Activated naive CD8-positive, alpha-beta T cell treated with anti-CD3 and anti-CD28 coated beads, Interleukin-2, amount 10 ng/mL, durations not matched to agents 7 days and 5 days (primary cell): ENCODE results near the gene ZBED6. TPM values are rescaled to one million over a fixed set of nuclear protein-coding genes. Genes with fewer than 3 reads are reported as not detected.
"Not testable (repeated sequence)": the region's sequence is repeated elsewhere in the genome, so short reads cannot be mapped to it uniquely, and the experiment has no call there.

Experiments used
- ATAC-seq: fragments of 150-1000 bp; cut with Tn5 transposase; one replicate; pipeline ENCODE4 v1.10.0; 2021; ENCODE audit warnings: low read depth, moderate library complexity
- POLR2A ChIA-PET: fragments of 350-600 bp; sonication (Branson Sonifier 250); formaldehyde crosslinking; loops from one replicate; lab custom pipeline; 2021; ENCODE audit warnings: antibody characterized with exemption; lab: Charles Lee
- DNase-seq: peaks from one replicate; pipeline ENCODE4 v3.0.0; 2021
- H3K27ac Mint-ChIP-seq: one replicate; pipeline ENCODE4 v1.8.0; 2022; ENCODE audit warnings: mild to moderate bottlenecking, mixed read lengths
- H3K27me3 Mint-ChIP-seq: one replicate; pipeline ENCODE4 v1.8.0; 2022; ENCODE audit warnings: mild to moderate bottlenecking, moderate library complexity, mixed read lengths
- H3K36me3 Mint-ChIP-seq: one replicate; pipeline ENCODE4 v1.8.0; 2021; ENCODE audit warnings: mild to moderate bottlenecking, mixed read lengths
- H3K4me1 Mint-ChIP-seq: one replicate; pipeline ENCODE4 v1.8.0; 2021; ENCODE audit warnings: mixed read lengths
- H3K4me3 Mint-ChIP-seq: one replicate; pipeline ENCODE4 v1.8.0; 2022; ENCODE audit warnings: mild to moderate bottlenecking, moderate library complexity, mixed read lengths
- H3K9me3 Mint-ChIP-seq: one replicate; pipeline ENCODE4 v1.8.0; 2021; ENCODE audit warnings: mixed read lengths
- total RNA-seq, 2 experiments: library from RNA; stranded (reverse); gene quantifications; one replicate each; pipeline ENCODE4 v1.2.3, GENCODE V29; 2021

ZBED6 gene
- total RNA-seq, 2 experiments from 2014 or later = 20.7 to 21.8 TPM

DNA sequence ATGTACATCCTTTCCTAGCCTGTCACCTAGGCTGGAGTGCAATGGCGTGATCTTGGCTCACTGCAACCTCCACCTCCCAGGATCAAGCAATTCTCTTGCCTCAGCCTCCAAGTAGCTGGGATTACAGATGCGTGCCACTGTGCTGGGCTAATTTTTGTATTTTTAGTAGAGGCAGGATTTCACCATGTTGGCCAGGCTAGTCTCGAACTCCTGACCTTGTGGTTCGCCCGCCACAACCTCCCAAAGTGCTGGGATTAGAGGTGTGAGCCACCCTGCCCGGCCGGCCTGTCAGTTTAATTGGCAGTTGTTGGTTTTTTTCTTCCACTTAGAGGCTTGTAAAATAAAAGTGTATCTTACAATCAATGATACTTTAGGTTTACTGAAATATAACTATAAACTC lies 1.9 kb upstream of the ZBED6 start:
- Mint-ChIP-seq H3K4me1 (peaks cover 26% of the 10 kb centered on the region), H3K36me3 (peaks cover 21% of the 10 kb centered on the region)
- H3K4me3 Mint-ChIP-seq, H3K27ac Mint-ChIP-seq, H3K27me3 Mint-ChIP-seq, DNase-seq, ATAC-seq, H3K9me3 Mint-ChIP-seq: not testable (repeated sequence)
- POLR2A ChIA-PET = interaction anchor here (1.4 kb wide), 1 partner anchor 28 kb away, joined by 6 read pairs; the partner anchor contains the start of gene LAX1

- Mint-ChIP-seq H3K4me3 (peak overlapping the region; percentile 99), H3K4me1 (peaks cover 35% of the 10 kb centered on the region), H3K9me3 (peaks cover 4% of the 10 kb centered on the region), H3K27ac (peak overlapping the region; percentile 98), H3K27me3 (no peaks in the 10 kb centered on the region), H3K36me3 (peaks cover 34% of the 10 kb centered on the region)
- POLR2A ChIA-PET = interaction anchor here (0.6 to 1.4 kb wide), 2 partner anchors 8 to 30 kb away, joined by 5 to 6 read pairs; partner anchors contain the start of gene LAX1
- DNase-seq (no peak), ATAC-seq (no peak)
Observed at GRCh38 chr1:203794764-203795440, 521 bp upstream of the ZBED6 start.

GRCh38 chr1:203796236-203796605 lies 798 bp downstream of the ZBED6 start:
- peaks cover 40% of the 10 kb centered on the region for H3K4me1 Mint-ChIP-seq
- POLR2A ChIA-PET = no interaction called here
- ATAC-seq (no peak), DNase-seq (no peak)
- peaks cover 4% of the 10 kb centered on the region for H3K9me3 Mint-ChIP-seq
- peaks cover 40% of the 10 kb centered on the region for H3K36me3 Mint-ChIP-seq
- H3K27me3 Mint-ChIP-seq = no peaks in the 10 kb centered on the region
- peak overlapping the region; percentile 99 for H3K4me3 Mint-ChIP-seq
- peak overlapping the region; percentile 98 for H3K27ac Mint-ChIP-seq

GRCh38 chr1:203797216-203797615 lies 1.8 kb downstream of the ZBED6 start:
- Mint-ChIP-seq H3K36me3 (peaks cover 45% of the 10 kb centered on the region), H3K4me3 (peak overlapping the region; percentile 99), H3K4me1 (peaks cover 41% of the 10 kb centered on the region), H3K9me3 (peaks cover 4% of the 10 kb centered on the region), H3K27me3 (no peaks in the 10 kb centered on the region), H3K27ac (no peak overlapping the region)
- no peak for DNase-seq
- no peak for ATAC-seq
- POLR2A ChIA-PET = no interaction called here

- Mint-ChIP-seq H3K27ac (no peak overlapping the region), H3K27me3 (no peaks in the 10 kb centered on the region), H3K9me3 (peaks cover 4% of the 10 kb centered on the region), H3K4me3 (peak overlapping the region; percentile 99), H3K36me3 (peaks cover 49% of the 10 kb centered on the region), H3K4me1 (peaks cover 43% of the 10 kb centered on the region)
- DNase-seq (no peak), ATAC-seq (no peak)
- POLR2A ChIA-PET = interaction anchor here (0.5 kb wide), 1 partner anchor 27 kb away, joined by 7 read pairs; no protein-coding TSS in a partner anchor
Observed at GRCh38 chr1:203797948-203798655, 2.7 kb downstream of the ZBED6 start.

- ATAC-seq (no peak), DNase-seq (no peak)
- Mint-ChIP-seq H3K27me3 (no peaks in the 10 kb centered on the region), H3K9me3 (peaks cover 4% of the 10 kb centered on the region), H3K4me3 (no peak overlapping the region), H3K4me1 (peaks cover 50% of the 10 kb centered on the region), H3K27ac (no peak overlapping the region), H3K36me3 (peaks cover 54% of the 10 kb centered on the region)
- POLR2A ChIA-PET = no interaction called here
Observed at GRCh38 chr1:203799157-203799556, 3.7 kb downstream of the ZBED6 start.

DNA sequence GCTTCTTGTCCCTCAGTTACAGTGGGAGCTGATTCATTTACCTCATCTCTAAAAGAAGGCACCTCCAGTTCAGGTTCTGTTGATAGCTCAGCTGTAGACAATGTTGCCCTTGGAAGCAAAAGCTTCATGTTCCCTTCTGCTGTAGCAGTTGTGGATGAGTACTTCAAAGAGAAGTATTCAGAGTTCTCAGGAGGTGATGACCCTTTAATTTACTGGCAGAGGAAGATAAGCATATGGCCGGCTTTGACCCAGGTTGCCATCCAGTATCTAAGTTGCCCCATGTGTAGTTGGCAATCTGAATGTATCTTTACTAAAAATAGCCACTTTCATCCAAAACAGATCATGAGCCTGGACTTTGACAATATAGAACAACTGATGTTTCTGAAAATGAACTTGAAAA lies 4.5 kb downstream of the ZBED6 start:
- ATAC-seq (no peak), DNase-seq (no peak)
- peaks cover 47% of the 10 kb centered on the region for H3K4me1 Mint-ChIP-seq
- peaks cover 61% of the 10 kb centered on the region for H3K36me3 Mint-ChIP-seq
- no peak overlapping the region for H3K4me3 Mint-ChIP-seq
- POLR2A ChIA-PET = no interaction called here
- peaks cover 4% of the 10 kb centered on the region for H3K9me3 Mint-ChIP-seq
- H3K27ac Mint-ChIP-seq = no peak overlapping the region
- no peaks in the 10 kb centered on the region for H3K27me3 Mint-ChIP-seq

DNA sequence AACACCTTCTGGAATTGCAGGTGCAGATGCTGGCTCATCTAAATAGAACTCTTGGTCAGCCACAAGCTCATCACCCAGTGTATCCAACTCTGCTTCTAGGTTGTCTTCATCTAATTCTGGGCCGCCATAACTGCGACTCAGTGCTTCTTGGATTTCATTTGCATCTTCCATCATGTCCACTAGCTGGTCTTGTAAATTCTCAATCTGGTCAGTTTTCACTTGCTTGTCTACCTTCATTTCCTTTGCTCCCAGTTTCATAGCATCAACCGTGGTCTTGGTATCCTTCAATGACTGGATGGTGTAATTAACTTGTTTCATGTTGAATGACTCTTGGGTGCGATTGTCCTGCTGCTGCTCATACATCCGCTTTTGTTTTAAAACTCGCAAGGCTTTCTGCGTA lies 10.3 kb downstream of the ZBED6 start:
- DNase-seq (no peak), ATAC-seq (no peak)
- no peak overlapping the region for H3K27ac Mint-ChIP-seq
- H3K4me3 Mint-ChIP-seq = no peak overlapping the region
- no peaks in the 10 kb centered on the region for H3K9me3 Mint-ChIP-seq
- POLR2A ChIA-PET = no interaction called here
- H3K4me1 Mint-ChIP-seq = peaks cover 18% of the 10 kb centered on the region
- no peaks in the 10 kb centered on the region for H3K27me3 Mint-ChIP-seq
- peaks cover 48% of the 10 kb centered on the region for H3K36me3 Mint-ChIP-seq

DNA sequence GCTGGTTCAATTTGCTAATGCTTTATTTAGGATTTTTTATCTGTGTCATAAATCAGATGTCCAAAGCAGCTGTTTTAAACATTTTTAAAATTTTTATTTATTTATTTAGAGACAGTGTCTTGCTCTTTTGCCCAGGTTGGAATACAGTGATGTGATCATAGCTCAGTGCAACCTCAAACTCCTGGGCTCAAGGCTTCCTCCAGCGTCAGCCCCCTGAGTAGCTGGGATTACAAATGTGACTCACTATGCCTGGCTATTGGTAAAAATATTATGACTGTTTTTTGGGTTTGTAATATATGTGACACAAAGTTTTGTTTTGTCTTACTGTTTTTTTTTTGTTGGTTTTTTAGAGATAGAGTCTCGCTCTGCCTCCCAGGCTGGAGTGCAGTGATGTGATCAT lies 11.8 kb downstream of the ZBED6 start:
- Mint-ChIP-seq H3K4me1 (peaks cover 22% of the 10 kb centered on the region), H3K9me3 (no peaks in the 10 kb centered on the region), H3K27me3 (no peaks in the 10 kb centered on the region), H3K4me3 (no peak overlapping the region), H3K36me3 (peaks cover 48% of the 10 kb centered on the region), H3K27ac (no peak overlapping the region)
- DNase-seq (no peak), ATAC-seq (no peak)
- POLR2A ChIA-PET = no interaction called here

- Mint-ChIP-seq H3K36me3 (peaks cover 43% of the 10 kb centered on the region), H3K9me3 (no peaks in the 10 kb centered on the region), H3K27ac (peak overlapping the region; percentile 34), H3K4me1 (peaks cover 24% of the 10 kb centered on the region), H3K4me3 (no peak overlapping the region), H3K27me3 (no peaks in the 10 kb centered on the region)
- POLR2A ChIA-PET = no interaction called here
- no peak for ATAC-seq
- no peak for DNase-seq
Observed at GRCh38 chr1:203813581-203814341, 18.3 kb downstream of the ZBED6 start.

- Mint-ChIP-seq H3K9me3 (no peaks in the 10 kb centered on the region), H3K36me3 (peaks cover 35% of the 10 kb centered on the region), H3K27me3 (no peaks in the 10 kb centered on the region), H3K4me1 (peaks cover 16% of the 10 kb centered on the region), H3K4me3 (no peak overlapping the region), H3K27ac (no peak overlapping the region)
- DNase-seq (no peak), ATAC-seq (no peak)
- POLR2A ChIA-PET = interaction anchor here (1.0 kb wide), 1 partner anchor 54 kb away, joined by 4 read pairs; the partner anchor contains the start of gene LAX1
Observed at GRCh38 chr1:203818399-203818798, 23.0 kb downstream of the ZBED6 start.

GRCh38 chr1:203823306-203823705 lies 27.9 kb downstream of the ZBED6 start:
- no peaks in the 10 kb centered on the region for H3K9me3 Mint-ChIP-seq
- no peak overlapping the region for H3K4me3 Mint-ChIP-seq
- no peaks in the 10 kb centered on the region for H3K27me3 Mint-ChIP-seq
- H3K36me3 Mint-ChIP-seq = peaks cover 41% of the 10 kb centered on the region
- H3K27ac Mint-ChIP-seq = no peak overlapping the region
- ATAC-seq (no peak), DNase-seq (no peak)
- POLR2A ChIA-PET = no interaction called here
- H3K4me1 Mint-ChIP-seq = peaks cover 9% of the 10 kb centered on the region

DNA sequence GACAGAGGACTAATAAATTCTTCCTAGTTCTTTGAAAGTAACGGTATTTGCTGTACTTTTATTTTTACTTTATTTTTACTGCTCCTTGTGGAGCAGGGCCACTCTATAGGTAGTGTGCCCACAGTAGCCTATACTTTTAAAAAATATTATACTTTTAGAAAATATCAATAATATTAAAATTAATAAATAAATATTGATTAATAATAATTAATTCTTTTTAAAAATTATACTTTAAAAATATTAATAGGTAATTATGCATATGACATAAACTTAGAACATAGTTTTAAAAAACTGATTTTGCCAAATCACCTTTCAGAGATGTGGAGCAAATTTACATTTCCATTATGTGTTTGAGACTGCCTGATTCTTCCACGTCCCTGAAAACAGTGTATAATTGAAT lies 30.8 kb downstream of the ZBED6 start:
- H3K27ac Mint-ChIP-seq = no peak overlapping the region
- no peaks in the 10 kb centered on the region for H3K27me3 Mint-ChIP-seq
- POLR2A ChIA-PET = no interaction called here
- no peak overlapping the region for H3K4me3 Mint-ChIP-seq
- H3K4me1 Mint-ChIP-seq = peaks cover 9% of the 10 kb centered on the region
- H3K36me3 Mint-ChIP-seq = peaks cover 46% of the 10 kb centered on the region
- H3K9me3 Mint-ChIP-seq = no peaks in the 10 kb centered on the region
- ATAC-seq = no peak
- DNase-seq = no peak
